Neural progenitor cell (in vitro differentiated cells): Measurements from ENCODE around the gene MATCAP1. TPM values are rescaled to one million over a fixed set of nuclear protein-coding genes. Genes with fewer than 3 reads are reported as not detected.

Source experiments
- DNase-seq: peaks from one replicate; pipeline ENCODE4 v3.0.0-alpha.2; 2016; ENCODE audit warnings: low spot score
- H2AFZ ChIP-seq: fragments of 200-600 bp; sonication (generic); replicated peaks from 2 replicates; pipeline ENCODE4 v1.6.1; 2016; ENCODE audit warnings: antibody characterized with exemption
- H3F3A ChIP-seq: fragments of 200-600 bp; sonication (generic); 2 replicates; pipeline ENCODE4 v1.6.1; 2016; ENCODE audit warnings: antibody characterized with exemption, low read depth
- H3K27ac ChIP-seq: fragments of 200-600 bp; sonication (generic); 2 replicates; pipeline ENCODE4 v1.5.1; 2016; ENCODE audit warnings: mild to moderate bottlenecking
- H3K27me3 ChIP-seq: fragments of 200-600 bp; sonication (generic); 2 replicates; pipeline ENCODE4 v1.6.1; 2016; ENCODE audit warnings: mild to moderate bottlenecking, moderate library complexity
- H3K36me3 ChIP-seq: fragments of 200-600 bp; sonication (generic); 2 replicates; pipeline ENCODE4 v1.5.1; 2016
- H3K4me1 ChIP-seq: fragments of 200-600 bp; sonication (generic); 2 replicates; pipeline ENCODE4 v1.6.1; 2016; ENCODE audit warnings: mixed run types
- H3K4me2 ChIP-seq: fragments of 200-600 bp; sonication (generic); 2 replicates; pipeline ENCODE4 v1.6.1; 2016
- H3K4me3 ChIP-seq: fragments of 200-600 bp; sonication (generic); 2 replicates; pipeline ENCODE4 v1.5.1; 2016
- H3K79me2 ChIP-seq: fragments of 200-600 bp; sonication (generic); 2 replicates; pipeline ENCODE4 v1.6.1; 2016; ENCODE audit warnings: low read depth
- H3K9ac ChIP-seq: fragments of 200-600 bp; sonication (generic); 2 replicates; pipeline ENCODE4 v1.6.1; 2016
- H3K9me3 ChIP-seq: fragments of 200-600 bp; sonication (generic); 2 replicates; pipeline ENCODE4 v1.5.1; 2016; ENCODE audit warnings: low read depth
- H4K20me1 ChIP-seq: fragments of 200-600 bp; sonication (generic); 2 replicates; pipeline ENCODE4 v1.6.1; 2016; ENCODE audit warnings: low read depth
- H3K27ac Mint-ChIP-seq: 3 replicates; pipeline ENCODE4 v1.8.0; 2021; ENCODE audit warnings: mixed read lengths
- H3K27me3 Mint-ChIP-seq: 2 replicates; pipeline ENCODE4 v1.8.0; 2022; ENCODE audit warnings: low read depth, mild to moderate bottlenecking, inconsistent platforms, moderate library complexity, mixed read lengths; ENCODE audit not compliant: insufficient read depth
- H3K36me3 Mint-ChIP-seq: 3 replicates; pipeline ENCODE4 v1.8.0; 2021; ENCODE audit warnings: mixed read lengths
- H3K4me1 Mint-ChIP-seq: 3 replicates; pipeline ENCODE4 v1.8.0; 2021; ENCODE audit warnings: mixed read lengths
- H3K4me3 Mint-ChIP-seq: 3 replicates; pipeline ENCODE4 v1.8.0; 2021; ENCODE audit warnings: mild to moderate bottlenecking, moderate library complexity, mixed read lengths
- H3K9me3 Mint-ChIP-seq: 3 replicates; pipeline ENCODE4 v1.8.0; 2020; ENCODE audit warnings: mixed read lengths
- CTCF ChIP-seq: fragments of 200-600 bp; sonication (generic); IDR thresholded peaks from 2 replicates; pipeline ENCODE4 v1.5.1; 2017; ENCODE audit warnings: antibody characterized with exemption, mild to moderate bottlenecking
- EZH2 ChIP-seq: fragments of 200-600 bp; sonication (generic); IDR thresholded peaks from 2 replicates; pipeline ENCODE4 v1.6.1; 2017; ENCODE audit warnings: antibody characterized with exemption, mild to moderate bottlenecking, moderate library complexity
- EZH2phosphoT487 ChIP-seq: fragments of 200-600 bp; sonication (generic); IDR thresholded peaks from 2 replicates; pipeline ENCODE4 v1.6.1; 2017; ENCODE audit warnings: antibody characterized with exemption
- total RNA-seq: library from RNA; depleted of rRNA; stranded (reverse); fragments of >200 nt; gene quantifications from 2 replicates; pipeline ENCODE4 v1.2.3, GENCODE V29; 2015; ENCODE audit warnings: low replicate concordance

Gene MATCAP1
- total RNA-seq, 1 donor from 2014 or later = 15.7 TPM

DNA sequence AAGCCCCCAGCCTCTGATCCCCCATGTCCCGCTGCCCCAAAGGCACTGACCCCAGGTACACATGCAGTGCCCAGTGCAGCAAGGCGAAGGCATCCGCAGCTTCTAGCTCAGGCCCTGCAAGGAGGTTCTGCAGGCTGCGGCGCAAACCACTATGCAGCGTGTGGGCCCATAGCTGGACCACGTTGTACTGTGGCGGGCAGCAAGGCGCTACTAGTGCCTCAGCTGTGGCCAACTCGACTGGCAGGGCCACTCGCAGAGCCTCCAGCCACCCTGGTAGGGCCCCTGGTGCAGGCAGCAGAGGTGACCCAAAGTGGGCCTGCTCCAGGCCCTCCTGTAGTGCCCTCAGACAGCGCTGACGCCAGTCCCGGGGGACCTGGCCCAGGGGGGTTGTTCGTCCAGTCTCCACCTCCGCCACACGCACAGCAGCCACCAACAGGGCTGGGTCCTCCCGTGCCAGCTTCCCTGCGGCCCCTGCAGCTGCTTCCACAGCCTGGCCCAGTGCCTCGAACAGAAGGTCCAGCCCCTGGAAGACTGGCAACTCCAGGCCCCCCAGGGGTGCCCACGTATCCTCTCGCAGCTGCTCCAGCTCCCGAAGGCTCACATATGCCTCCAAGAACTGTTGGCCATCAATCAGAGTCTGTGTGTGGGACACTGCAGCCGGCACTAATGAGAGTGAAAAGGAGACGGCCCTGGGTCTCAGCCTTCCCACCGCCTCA lies 3.6 kb upstream of the MATCAP1 start:
- Mint-ChIP-seq H3K4me3 (no peak overlapping the region), H3K9me3 (no peaks in the 10 kb centered on the region), H3K4me1 (peaks cover 15% of the 10 kb centered on the region), H3K27me3 (peaks cover 17% of the 10 kb centered on the region), H3K36me3 (no peaks in the 10 kb centered on the region), H3K27ac (no peak overlapping the region)
- Histone ChIP-seq H3K27ac (no peak overlapping the region), H3K4me3 (no peak overlapping the region), H3K4me1 (peaks cover 12% of the 10 kb centered on the region), H3K79me2 (peaks cover 14% of the 10 kb centered on the region), H3K9ac (no peak overlapping the region), H3K4me2 (no peak overlapping the region), H3K9me3 (no peaks in the 10 kb centered on the region), H3F3A (peaks cover 15% of the 10 kb centered on the region), H4K20me1 (peaks cover 25% of the 10 kb centered on the region), H3K36me3 (no peaks in the 10 kb centered on the region), H2AFZ (no peak overlapping the region), H3K27me3 (peaks cover 33% of the 10 kb centered on the region)
- DNase-seq = no peak
- TF ChIP-seq EZH2 = no peak
- TF ChIP-seq EZH2phosphoT487 = no peak
- no peak for TF ChIP-seq CTCF

GRCh38 chr16:67186550-67186950 lies 2.8 kb upstream of the MATCAP1 start:
- Mint-ChIP-seq H3K4me3 (peak overlapping the region; percentile 71), H3K27me3 (peaks cover 14% of the 10 kb centered on the region), H3K27ac (no peak overlapping the region), H3K9me3 (no peaks in the 10 kb centered on the region), H3K4me1 (peaks cover 11% of the 10 kb centered on the region), H3K36me3 (no peaks in the 10 kb centered on the region)
- no peak overlapping the region for H3K27ac ChIP-seq
- H2AFZ ChIP-seq = no peak overlapping the region
- no peak overlapping the region for H3K4me3 ChIP-seq
- H3K4me1 ChIP-seq = peaks cover 12% of the 10 kb centered on the region
- no peak for DNase-seq
- H3K36me3 ChIP-seq = no peaks in the 10 kb centered on the region
- H3K9me3 ChIP-seq = no peaks in the 10 kb centered on the region
- peaks cover 11% of the 10 kb centered on the region for H3K79me2 ChIP-seq
- TF ChIP-seq EZH2 (no peak), EZH2phosphoT487 (no peak), CTCF (no peak)
- H4K20me1 ChIP-seq = peaks cover 23% of the 10 kb centered on the region
- H3K9ac ChIP-seq = no peak overlapping the region
- no peak overlapping the region for H3K4me2 ChIP-seq
- peaks cover 15% of the 10 kb centered on the region for H3F3A ChIP-seq
- peaks cover 33% of the 10 kb centered on the region for H3K27me3 ChIP-seq

DNA sequence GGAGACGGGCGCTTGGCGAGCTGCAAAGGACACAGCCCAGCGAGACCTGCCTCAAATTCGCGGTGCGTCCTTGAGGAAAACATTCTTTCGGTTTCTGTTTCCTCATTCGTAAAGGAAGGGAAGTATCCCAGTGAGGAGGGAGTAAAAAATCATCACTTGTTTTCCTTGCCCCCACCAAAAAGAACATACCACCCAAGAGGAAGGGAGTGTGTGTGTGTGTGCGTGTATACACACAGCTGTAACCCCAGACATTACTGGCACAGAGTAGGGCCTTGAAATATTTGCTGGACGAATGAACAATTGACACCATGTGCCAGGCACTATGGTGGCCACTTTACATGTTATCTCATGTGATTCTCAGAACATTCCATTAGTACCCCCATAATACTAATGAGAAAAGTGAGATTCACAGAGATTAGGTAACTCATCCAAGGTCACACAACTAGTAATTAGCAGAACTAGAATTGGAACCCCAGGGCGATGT lies 1.9 kb upstream of the MATCAP1 start:
- no peaks in the 10 kb centered on the region for H3K36me3 Mint-ChIP-seq
- Histone ChIP-seq H2AFZ (no peak overlapping the region), H3K9me3 (no peaks in the 10 kb centered on the region), H3F3A (peaks cover 15% of the 10 kb centered on the region), H3K4me2 (no peak overlapping the region), H3K36me3 (no peaks in the 10 kb centered on the region), H3K27ac (no peak overlapping the region), H3K4me3 (no peak overlapping the region), H3K27me3 (peaks cover 33% of the 10 kb centered on the region), H3K79me2 (peaks cover 11% of the 10 kb centered on the region), H3K9ac (no peak overlapping the region), H3K4me1 (peaks cover 12% of the 10 kb centered on the region), H4K20me1 (peaks cover 23% of the 10 kb centered on the region)
- no peak for TF ChIP-seq EZH2
- TF ChIP-seq EZH2phosphoT487 = no peak
- no peak for TF ChIP-seq CTCF
- no peaks in the 10 kb centered on the region for H3K9me3 Mint-ChIP-seq
- DNase-seq = no peak
- no peak overlapping the region for H3K27ac Mint-ChIP-seq
- H3K27me3 Mint-ChIP-seq = peaks cover 14% of the 10 kb centered on the region
- peak overlapping the region; percentile 92 for H3K4me3 Mint-ChIP-seq
- H3K4me1 Mint-ChIP-seq = peaks cover 9% of the 10 kb centered on the region
